Measurements from ENCODE around the gene ADSS1. TPM values are rescaled to one million over a fixed set of nuclear protein-coding genes. Genes with fewer than 3 reads are reported as not detected.

ADSS1 gene
- total RNA-seq, 2 donors from 2014 or later: 18.3 to 44.4 TPM

GRCh38 chr14:104690861-104691455 lies 33.1 kb upstream of the ADSS1 start:
- Histone ChIP-seq H3K4me1 (replicated peaks) (peaks cover 24% of the 10 kb centered on the region), H3K36me3 (no peaks in the 10 kb centered on the region), H3K4me3 (peak overlapping the region; percentile 95 to 98), H3K9me3 (no peaks in the 10 kb centered on the region), H3K27ac (peak overlapping the region in 1 of 2 donors; percentile 82), H3K27me3 (replicated peaks; ENCODE audit: insufficient read depth) (no peaks in the 10 kb centered on the region)
- TF ChIP-seq POLR2AphosphoS5 (IDR thresholded peaks at IDR 0.05) (no peak), CTCF (IDR thresholded peaks at IDR 0.05) (no peak), POLR2A (IDR thresholded peaks at IDR 0.05) (no peak)
- intact Hi-C loops (cut with DNase I): no loop called here
- no peak for DNase-seq (ENCODE audit: low spot score)
- WGBS: 75% methylated on average over 15 of the region's 16 CpGs

GRCh38 chr14:104691546-104692260 lies 32.3 kb upstream of the ADSS1 start:
- H3K9me3 ChIP-seq: no peaks in the 10 kb centered on the region
- H3K27ac ChIP-seq: no peak overlapping the region
- no peak overlapping the region for H3K4me3 ChIP-seq
- WGBS: 90% methylated on average over 19 of the region's 19 CpGs
- peaks cover 24% of the 10 kb centered on the region for H3K4me1 ChIP-seq (replicated peaks)
- no peak for DNase-seq (ENCODE audit: low spot score)
- TF ChIP-seq POLR2A (IDR thresholded peaks at IDR 0.05) (no peak), CTCF (IDR thresholded peaks at IDR 0.05) (no peak), POLR2AphosphoS5 (IDR thresholded peaks at IDR 0.05) (no peak)
- intact Hi-C loops (cut with DNase I): no loop called here
- H3K27me3 ChIP-seq (replicated peaks; ENCODE audit: insufficient read depth): no peaks in the 10 kb centered on the region
- H3K36me3 ChIP-seq: no peaks in the 10 kb centered on the region

GRCh38 chr14:104692261-104692938 lies 31.6 kb upstream of the ADSS1 start:
- WGBS: 90% methylated on average over 12 of the region's 15 CpGs
- Histone ChIP-seq H3K27ac (no peak overlapping the region), H3K9me3 (no peaks in the 10 kb centered on the region), H3K4me3 (no peak overlapping the region), H3K27me3 (replicated peaks; ENCODE audit: insufficient read depth) (no peaks in the 10 kb centered on the region), H3K4me1 (replicated peaks) (peaks cover 24% of the 10 kb centered on the region), H3K36me3 (no peaks in the 10 kb centered on the region)
- intact Hi-C loops (cut with DNase I): no loop called here
- no peak for DNase-seq (ENCODE audit: low spot score)
- TF ChIP-seq CTCF (IDR thresholded peaks at IDR 0.05): no peak
- TF ChIP-seq POLR2AphosphoS5 (IDR thresholded peaks at IDR 0.05): no peak
- no peak for TF ChIP-seq POLR2A (IDR thresholded peaks at IDR 0.05)

- no peaks in the 10 kb centered on the region for H3K27me3 ChIP-seq (replicated peaks; ENCODE audit: insufficient read depth)
- H3K9me3 ChIP-seq: no peaks in the 10 kb centered on the region
- no peak for TF ChIP-seq POLR2AphosphoS5 (IDR thresholded peaks at IDR 0.05)
- no peak for TF ChIP-seq CTCF (IDR thresholded peaks at IDR 0.05)
- no peak for TF ChIP-seq POLR2A (IDR thresholded peaks at IDR 0.05)
- H3K27ac ChIP-seq: no peak overlapping the region
- no peak overlapping the region for H3K4me3 ChIP-seq
- no peak for DNase-seq (ENCODE audit: low spot score)
- no peaks in the 10 kb centered on the region for H3K36me3 ChIP-seq
- intact Hi-C loops (cut with DNase I): no loop called here
- H3K4me1 ChIP-seq (replicated peaks): peaks cover 23% of the 10 kb centered on the region
- 82% methylated on average over 5 of the region's 5 CpGs for WGBS
Measured at GRCh38 chr14:104692939-104693315, 31.1 kb upstream of the ADSS1 start.
